Activated CD8-positive, alpha-beta T cell treated with anti-CD3 and anti-CD28 coated beads, Interleukin-2, amount 10 ng/mL, durations not matched to agents 7 days and 5 days (primary cell): ENCODE measurements around the gene CADM2. TPM values are rescaled to one million over a fixed set of nuclear protein-coding genes. Genes with fewer than 3 reads are reported as not detected.
A peak's percentile ranks its signal among the peaks of the same experiment; 100 is the strongest.

Experiments used
- ATAC-seq: fragments of 150-1000 bp; cut with Tn5 transposase; one replicate; pipeline ENCODE4 v1.10.0; 2021; ENCODE audit warnings: moderate library complexity
- CTCF ChIA-PET: fragments of 350-600 bp; sonication (Branson Sonifier 250); formaldehyde crosslinking; loops from one replicate; lab custom pipeline; 2021; ENCODE audit warnings: antibody characterized with exemption; lab: Charles Lee
- POLR2A ChIA-PET: fragments of 350-600 bp; sonication (Branson Sonifier 250); formaldehyde crosslinking; loops from one replicate; lab custom pipeline; 2021; ENCODE audit warnings: antibody characterized with exemption; lab: Charles Lee
- DNase-seq: peaks from one replicate; pipeline ENCODE4 v3.0.0-alpha.2; 2020
- H3K27ac Mint-ChIP-seq: one replicate; pipeline ENCODE4 v1.8.0; 2021; ENCODE audit warnings: mild to moderate bottlenecking, mixed read lengths
- H3K27me3 Mint-ChIP-seq: one replicate; pipeline ENCODE4 v1.8.0; 2021; ENCODE audit warnings: low read depth, mixed read lengths
- H3K36me3 Mint-ChIP-seq: one replicate; pipeline ENCODE4 v1.8.0; 2021; ENCODE audit warnings: low read depth, mixed read lengths
- H3K4me1 Mint-ChIP-seq: one replicate; pipeline ENCODE4 v1.8.0; 2021; ENCODE audit warnings: low read depth, mixed read lengths
- H3K4me3 Mint-ChIP-seq: one replicate; pipeline ENCODE4 v1.8.0; 2021; ENCODE audit warnings: mild to moderate bottlenecking, mixed read lengths
- H3K9me3 Mint-ChIP-seq: one replicate; pipeline ENCODE4 v1.8.0; 2022; ENCODE audit warnings: mixed read lengths; ENCODE audit not compliant: insufficient read depth
- total RNA-seq, 2 experiments: library from RNA; stranded (reverse); gene quantifications; one replicate each; pipeline ENCODE4 v1.2.3, GENCODE V29; 2021

CADM2 gene
- total RNA-seq, 2 experiments from 2014 or later: 0.21 to 0.29 TPM

DNA sequence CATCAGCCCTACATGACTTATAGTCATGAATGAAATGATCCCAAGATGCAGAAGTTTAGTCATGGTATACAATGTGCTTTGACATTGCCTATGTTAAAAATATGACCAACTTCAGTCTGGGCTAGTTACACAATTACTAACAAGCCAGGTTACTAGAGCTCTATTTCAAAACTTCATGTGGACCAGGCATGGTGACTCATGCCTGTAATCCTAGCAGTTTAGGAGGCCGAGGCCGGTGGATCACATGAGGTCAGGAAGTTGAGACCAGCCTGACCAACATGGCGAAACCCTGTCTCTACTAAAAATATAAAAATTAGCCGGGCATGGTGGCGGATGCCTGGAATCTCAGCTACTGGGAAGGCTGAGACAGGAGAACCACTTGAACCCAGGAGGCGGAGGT lies 613.0 kb downstream of the CADM2 start:
- ATAC-seq: no peak
- POLR2A ChIA-PET: no interaction called here
- H3K27ac Mint-ChIP-seq: no peak overlapping the region

DNA sequence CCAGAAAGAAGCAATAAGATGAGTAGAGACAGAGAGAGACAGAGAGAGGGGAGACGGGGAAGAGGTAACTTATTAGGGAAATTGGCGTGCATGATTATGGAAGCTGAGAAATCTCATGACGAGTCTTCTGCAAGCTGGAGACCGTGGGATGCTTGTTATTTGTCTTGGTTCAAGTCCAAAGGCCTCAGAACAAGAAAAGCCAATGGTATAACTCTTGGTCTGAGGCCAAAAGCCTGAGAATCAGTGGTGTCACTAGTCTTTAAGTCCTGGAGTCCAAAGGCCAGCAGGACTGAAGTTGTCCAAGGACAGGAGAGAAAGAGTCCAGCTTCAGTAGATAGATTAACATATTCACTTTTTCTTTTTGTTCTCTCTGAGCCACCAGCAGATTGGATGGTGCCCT lies 613.6 kb downstream of the CADM2 start:
- H3K27me3 Mint-ChIP-seq: no peaks in the 10 kb centered on the region
- POLR2A ChIA-PET: no interaction called here
- ATAC-seq (no peak), DNase-seq (no peak)
- no peaks in the 10 kb centered on the region for H3K9me3 Mint-ChIP-seq
- H3K27ac Mint-ChIP-seq: no peak overlapping the region
- CTCF ChIA-PET: no interaction called here
- no peaks in the 10 kb centered on the region for H3K4me1 Mint-ChIP-seq
- no peak overlapping the region for H3K4me3 Mint-ChIP-seq
- no peaks in the 10 kb centered on the region for H3K36me3 Mint-ChIP-seq

More for the DNA sequence above, 613.0 kb downstream of the CADM2 start:
- no peaks in the 10 kb centered on the region for H3K27me3 Mint-ChIP-seq
- H3K4me1 Mint-ChIP-seq: no peaks in the 10 kb centered on the region
- no peaks in the 10 kb centered on the region for H3K36me3 Mint-ChIP-seq
- DNase-seq: no peak
- CTCF ChIA-PET: no interaction called here
- no peak overlapping the region for H3K4me3 Mint-ChIP-seq
- no peaks in the 10 kb centered on the region for H3K9me3 Mint-ChIP-seq

DNA sequence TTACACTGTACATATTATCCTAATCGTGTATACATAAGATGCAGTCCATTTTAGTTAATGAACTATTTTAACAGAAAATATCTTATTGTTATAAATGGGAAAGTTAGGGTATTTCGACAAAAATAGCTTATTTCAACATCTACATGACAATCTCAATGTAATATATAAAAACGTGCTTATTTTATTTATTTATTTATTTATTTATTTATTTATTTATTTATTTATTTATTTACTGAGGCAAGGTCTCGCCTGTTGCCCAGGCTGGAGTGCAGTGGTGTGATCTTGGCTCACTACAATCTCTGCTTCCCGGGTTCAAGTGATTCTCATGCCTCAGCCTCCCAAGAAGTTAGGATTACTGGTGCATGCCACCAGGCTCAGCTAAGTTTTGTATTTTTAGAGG lies 614.2 kb downstream of the CADM2 start:
- H3K4me3 Mint-ChIP-seq: no peak overlapping the region
- no peak for DNase-seq
- no peaks in the 10 kb centered on the region for H3K9me3 Mint-ChIP-seq
- H3K36me3 Mint-ChIP-seq: no peaks in the 10 kb centered on the region
- no peaks in the 10 kb centered on the region for H3K4me1 Mint-ChIP-seq
- no peak overlapping the region for H3K27ac Mint-ChIP-seq
- ATAC-seq: no peak
- no peaks in the 10 kb centered on the region for H3K27me3 Mint-ChIP-seq
- CTCF ChIA-PET: interaction anchor here (1.4 kb wide), 1 partner anchor 192 kb away, joined by 3 read pairs; no protein-coding TSS in a partner anchor
- POLR2A ChIA-PET: no interaction called here

DNA sequence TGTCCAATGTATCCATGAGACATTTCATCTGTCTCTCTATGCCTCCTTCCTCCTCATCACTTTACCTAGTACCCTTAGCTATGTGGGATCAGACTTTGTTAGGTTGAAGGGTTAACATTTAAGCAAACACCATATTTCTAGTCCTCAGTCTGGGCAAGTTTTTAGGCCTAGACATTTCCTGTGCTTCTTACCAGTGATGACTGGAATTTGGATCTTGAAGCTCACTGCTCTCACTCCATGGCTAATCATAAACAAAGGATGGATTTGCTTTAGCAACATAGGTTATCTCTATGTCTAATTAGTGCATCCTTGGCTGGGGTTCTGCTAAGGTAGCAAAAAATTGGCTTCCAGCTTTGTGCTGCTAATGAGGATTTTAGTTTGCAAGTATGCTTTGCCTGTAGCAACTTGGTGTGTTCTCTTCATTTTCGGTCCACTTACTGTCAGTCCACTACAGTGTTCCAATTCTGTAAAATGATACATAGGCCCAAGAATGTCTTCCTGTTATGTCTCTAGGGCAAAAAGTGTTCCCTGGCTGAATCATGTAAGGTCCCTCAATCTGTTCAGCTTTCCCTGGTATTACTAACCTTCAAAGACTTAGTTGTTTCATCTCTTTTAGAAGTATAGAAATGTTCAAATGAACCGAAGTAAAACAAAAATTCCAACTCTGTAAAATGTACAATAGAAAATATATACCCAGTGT lies 615.4 kb downstream of the CADM2 start:
- no peak for DNase-seq

DNA sequence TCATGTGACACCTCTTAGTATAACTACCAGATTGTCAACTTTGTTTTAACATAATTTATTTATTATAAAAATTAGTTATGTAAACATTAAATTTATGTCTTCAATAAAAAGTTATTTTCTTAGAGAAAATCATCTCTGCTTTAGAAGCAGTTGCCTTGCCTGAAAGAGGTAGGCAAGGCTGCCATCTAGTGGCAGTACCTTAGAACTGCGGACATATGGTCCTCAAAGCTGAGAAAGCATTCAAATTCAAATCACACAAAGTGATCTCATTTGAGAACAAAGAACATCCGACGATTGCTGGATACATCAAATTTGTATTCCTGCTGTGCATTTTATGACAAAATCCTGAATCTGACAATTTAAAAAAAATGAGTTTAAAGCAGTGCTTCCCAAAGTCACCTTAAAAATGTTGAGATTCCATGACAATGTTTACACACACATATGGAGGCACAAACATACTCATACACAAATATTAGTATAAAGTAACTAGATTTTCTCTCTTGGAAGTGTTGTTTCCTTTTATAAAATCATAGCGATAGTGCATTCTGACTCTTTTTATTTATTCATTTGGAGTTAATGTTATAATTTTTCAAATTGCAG lies 617.4 kb downstream of the CADM2 start:
- CTCF ChIA-PET: interaction anchor here (0.9 to 1.0 kb wide), 2 partner anchors 9 kb away, joined by 3 to 4 read pairs; no protein-coding TSS in a partner anchor
- Mint-ChIP-seq H3K27ac (no peak overlapping the region), H3K36me3 (no peaks in the 10 kb centered on the region), H3K4me3 (no peak overlapping the region), H3K27me3 (no peaks in the 10 kb centered on the region), H3K4me1 (no peaks in the 10 kb centered on the region), H3K9me3 (no peaks in the 10 kb centered on the region)
- no peak for ATAC-seq
- POLR2A ChIA-PET: no interaction called here
- DNase-seq: peak; percentile 63

More for the DNA sequence above, 615.4 kb downstream of the CADM2 start:
- Mint-ChIP-seq H3K27me3 (no peaks in the 10 kb centered on the region), H3K36me3 (no peaks in the 10 kb centered on the region), H3K4me1 (no peaks in the 10 kb centered on the region), H3K9me3 (no peaks in the 10 kb centered on the region), H3K27ac (no peak overlapping the region), H3K4me3 (no peak overlapping the region)
- CTCF ChIA-PET: interaction anchor here (0.7 to 2.0 kb wide), 3 partner anchors 13 to 193 kb away, joined by 3 to 6 read pairs (median 3); no protein-coding TSS in a partner anchor
- ATAC-seq: no peak
- POLR2A ChIA-PET: no interaction called here

DNA sequence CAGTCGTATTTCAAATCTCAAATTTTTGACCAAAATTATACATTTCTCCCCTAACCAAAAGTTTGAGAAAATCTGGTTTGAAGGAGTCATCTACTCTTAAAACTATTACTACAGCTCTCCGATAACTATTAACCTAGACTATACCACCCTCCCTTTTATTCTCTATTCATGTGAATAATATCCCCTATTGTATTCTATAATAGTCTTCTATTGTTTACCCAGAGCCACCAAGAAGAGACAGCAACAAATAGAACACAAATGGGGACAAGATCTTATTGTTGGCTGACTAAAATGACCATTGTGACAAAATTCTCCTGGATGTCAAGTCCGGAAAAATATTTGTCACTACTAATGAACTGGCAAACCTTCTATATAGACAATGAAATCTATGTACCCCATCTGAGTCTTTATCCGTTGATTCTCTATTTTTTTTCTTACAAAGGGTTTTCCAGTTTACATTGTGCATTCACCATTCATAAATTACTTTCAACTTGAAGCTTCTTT lies 618.0 kb downstream of the CADM2 start:
- Mint-ChIP-seq H3K4me3 (no peak overlapping the region), H3K27ac (no peak overlapping the region), H3K9me3 (no peaks in the 10 kb centered on the region), H3K36me3 (no peaks in the 10 kb centered on the region), H3K4me1 (no peaks in the 10 kb centered on the region), H3K27me3 (no peaks in the 10 kb centered on the region)
- no peak for ATAC-seq
- DNase-seq: no peak
- CTCF ChIA-PET: interaction anchor here (0.7 to 1.0 kb wide), 3 partner anchors 9 to 10 kb away, joined by 3 to 4 read pairs (median 3); no protein-coding TSS in a partner anchor
- POLR2A ChIA-PET: no interaction called here

DNA sequence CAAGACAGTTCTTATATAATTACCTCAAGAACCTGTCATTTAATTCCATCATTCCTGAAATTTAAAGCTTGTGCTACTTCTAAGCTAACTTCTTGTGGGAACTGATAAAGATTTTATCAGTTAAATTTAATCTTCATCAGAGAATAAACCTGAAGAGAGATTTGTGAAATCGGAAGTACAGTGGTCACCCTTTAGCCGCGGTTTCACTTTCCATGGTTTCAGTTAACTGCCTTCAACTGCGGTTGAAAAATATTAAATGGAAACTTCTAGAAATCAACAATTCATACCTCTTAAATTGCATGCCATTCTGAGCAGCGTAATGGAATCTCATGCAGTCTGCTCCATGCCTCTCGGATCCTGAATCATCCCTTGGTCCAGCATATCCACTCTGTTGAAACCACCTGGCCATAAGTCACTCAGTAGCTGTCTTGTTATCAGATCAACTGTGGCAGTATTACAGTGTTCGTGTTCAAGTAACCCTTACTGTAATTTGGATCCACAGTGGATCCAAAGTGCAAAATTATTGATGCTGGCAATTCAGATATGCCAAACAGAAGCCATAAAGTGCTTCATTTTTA lies 626.1 kb downstream of the CADM2 start:
- CTCF ChIA-PET: interaction anchor here (1.1 kb wide), 1 partner anchor 9 kb away, joined by 3 read pairs; no protein-coding TSS in a partner anchor
- POLR2A ChIA-PET: no interaction called here
- H3K4me3 Mint-ChIP-seq: no peak overlapping the region
- no peaks in the 10 kb centered on the region for H3K36me3 Mint-ChIP-seq
- H3K9me3 Mint-ChIP-seq: no peaks in the 10 kb centered on the region
- no peaks in the 10 kb centered on the region for H3K27me3 Mint-ChIP-seq
- no peak for DNase-seq
- ATAC-seq: no peak
- no peak overlapping the region for H3K27ac Mint-ChIP-seq
- H3K4me1 Mint-ChIP-seq: no peaks in the 10 kb centered on the region

DNA sequence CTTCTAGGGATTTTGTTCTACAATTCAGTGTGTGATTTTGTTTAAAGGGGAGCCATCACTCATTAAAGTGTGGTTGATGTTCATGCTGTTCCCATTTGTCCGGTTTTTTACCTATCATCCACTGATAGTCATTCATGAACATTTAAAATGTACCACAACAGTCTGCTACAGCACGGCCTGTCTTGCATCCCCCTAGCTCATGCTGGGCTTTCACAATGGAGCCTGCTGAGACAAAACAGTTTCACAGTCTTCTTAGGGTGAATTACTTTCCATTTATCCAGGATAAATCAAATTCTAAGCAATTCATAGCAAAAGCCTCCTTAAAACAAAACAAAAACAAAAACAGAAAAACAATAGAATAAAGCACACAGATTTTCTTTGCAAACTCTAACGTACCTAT lies 627.2 kb downstream of the CADM2 start:
- CTCF ChIA-PET: interaction anchor here (1.1 kb wide), 1 partner anchor 10 kb away, joined by 3 read pairs; no protein-coding TSS in a partner anchor

DNA sequence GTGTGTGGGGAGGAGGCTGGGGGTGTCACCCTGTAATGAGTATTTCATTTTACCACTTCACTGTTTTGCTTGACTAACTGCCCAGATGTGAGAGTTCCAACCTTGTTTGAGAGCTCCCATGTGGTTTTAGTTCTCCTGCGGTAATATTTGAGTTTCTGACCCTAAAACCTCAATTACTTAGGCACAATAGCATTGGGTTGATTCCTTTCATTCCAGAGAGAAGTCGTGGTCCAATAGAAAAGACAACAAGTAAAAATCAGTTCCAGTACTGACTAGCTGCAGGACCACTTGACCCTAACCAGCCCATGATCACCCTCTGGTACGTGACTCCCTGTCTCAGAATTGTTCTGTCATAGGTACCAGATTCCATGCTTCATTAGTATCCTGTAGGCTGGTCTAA lies 630.4 kb downstream of the CADM2 start:
- DNase-seq (no peak), ATAC-seq (no peak)
- H3K27ac Mint-ChIP-seq: no peak overlapping the region
- H3K27me3 Mint-ChIP-seq: no peaks in the 10 kb centered on the region
- no peaks in the 10 kb centered on the region for H3K36me3 Mint-ChIP-seq
- H3K4me3 Mint-ChIP-seq: no peak overlapping the region
- no peaks in the 10 kb centered on the region for H3K9me3 Mint-ChIP-seq
- CTCF ChIA-PET: no interaction called here
- POLR2A ChIA-PET: no interaction called here
- H3K4me1 Mint-ChIP-seq: no peaks in the 10 kb centered on the region

More for the DNA sequence above, 627.2 kb downstream of the CADM2 start:
- POLR2A ChIA-PET: no interaction called here
- ATAC-seq (no peak), DNase-seq (no peak)
- Mint-ChIP-seq H3K4me3 (no peak overlapping the region), H3K4me1 (no peaks in the 10 kb centered on the region), H3K36me3 (no peaks in the 10 kb centered on the region), H3K9me3 (no peaks in the 10 kb centered on the region), H3K27ac (no peak overlapping the region), H3K27me3 (no peaks in the 10 kb centered on the region)

DNA sequence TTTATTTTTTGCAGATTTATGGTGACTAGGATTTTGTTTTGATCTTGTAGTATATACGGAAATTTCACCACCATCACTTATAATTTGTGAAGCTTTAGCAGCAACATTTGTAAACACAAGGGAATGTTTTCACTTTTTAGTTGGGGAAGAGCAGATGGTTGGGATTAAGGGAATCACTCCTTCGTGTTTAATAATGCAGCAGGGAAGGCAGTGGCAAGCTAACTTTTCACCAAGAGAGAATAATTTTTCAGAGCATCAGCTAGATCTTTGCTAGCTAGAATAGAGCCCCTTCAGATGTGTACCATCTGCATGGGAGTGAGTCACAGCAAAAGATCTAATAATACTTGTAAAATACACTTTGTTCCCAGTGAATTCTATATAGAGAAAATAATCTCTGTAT lies 632.7 kb downstream of the CADM2 start:
- POLR2A ChIA-PET: no interaction called here
- H3K27ac Mint-ChIP-seq: no peak overlapping the region

DNA sequence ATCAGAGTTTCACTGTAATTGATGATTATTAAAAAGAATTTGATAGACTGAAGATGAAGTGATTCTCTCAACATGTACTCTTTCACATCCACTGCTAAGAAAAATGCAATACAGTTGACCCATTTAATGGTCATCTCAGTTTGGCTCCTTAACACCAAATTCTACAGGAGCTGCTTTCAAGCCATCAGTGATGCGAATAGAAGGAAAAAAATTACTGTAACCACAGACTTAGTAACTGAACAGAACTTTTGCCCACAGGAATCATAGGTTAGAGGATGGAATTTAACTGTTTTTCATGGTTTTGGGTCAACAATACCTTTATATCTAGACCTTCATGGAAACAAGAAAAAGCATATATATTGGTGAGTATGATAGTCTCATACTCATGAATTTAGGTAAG lies 633.5 kb downstream of the CADM2 start:
- Mint-ChIP-seq H3K27ac (no peak overlapping the region), H3K9me3 (no peaks in the 10 kb centered on the region), H3K4me1 (no peaks in the 10 kb centered on the region), H3K4me3 (no peak overlapping the region), H3K27me3 (no peaks in the 10 kb centered on the region), H3K36me3 (no peaks in the 10 kb centered on the region)
- ATAC-seq: no peak
- ChIA-PET CTCF (no interaction called here), POLR2A (no interaction called here)
- no peak for DNase-seq

More for the DNA sequence above, 632.7 kb downstream of the CADM2 start:
- CTCF ChIA-PET: no interaction called here
- Mint-ChIP-seq H3K4me1 (no peaks in the 10 kb centered on the region), H3K27me3 (no peaks in the 10 kb centered on the region), H3K9me3 (no peaks in the 10 kb centered on the region), H3K36me3 (no peaks in the 10 kb centered on the region), H3K4me3 (no peak overlapping the region)
- DNase-seq (no peak), ATAC-seq (no peak)

DNA sequence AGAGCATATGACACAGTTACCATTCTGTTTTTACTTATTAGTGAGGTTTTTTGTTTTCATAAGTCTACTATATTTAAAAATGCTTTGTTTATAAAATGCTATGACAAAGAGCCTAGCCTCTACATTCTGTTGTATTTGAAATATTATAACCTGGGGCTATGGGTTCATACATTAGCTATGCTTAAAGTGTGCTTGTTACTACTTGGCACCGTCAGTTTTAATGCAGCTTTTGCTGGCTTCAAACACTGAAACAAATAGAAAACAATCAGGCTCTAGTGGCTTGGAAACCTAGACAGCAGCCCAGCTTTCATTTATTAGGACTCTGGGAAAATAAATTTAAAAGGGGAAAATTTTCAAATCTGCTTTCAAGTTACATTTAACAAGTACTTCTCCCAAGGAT lies 635.9 kb downstream of the CADM2 start:
- no peak overlapping the region for H3K27ac Mint-ChIP-seq
- no peaks in the 10 kb centered on the region for H3K9me3 Mint-ChIP-seq
- no peaks in the 10 kb centered on the region for H3K36me3 Mint-ChIP-seq
- H3K4me1 Mint-ChIP-seq: no peaks in the 10 kb centered on the region
- CTCF ChIA-PET: no interaction called here
- DNase-seq (no peak), ATAC-seq (no peak)
- POLR2A ChIA-PET: no interaction called here
- H3K27me3 Mint-ChIP-seq: no peaks in the 10 kb centered on the region
- H3K4me3 Mint-ChIP-seq: no peak overlapping the region
